WTC11 (cell line): ENCODE results near the gene MPZL3.

ENCODE experiments used
- ARID4B ChIP-seq: sonication (generic); formaldehyde crosslinking; IDR thresholded peaks from 2 replicates; pipeline ENCODE4 v1.8.0; 2023; ENCODE audit warnings: missing genetic modification reagents, mild to moderate bottlenecking, borderline replicate concordance
- CTCF ChIP-seq: fragments of 200-600 bp; IDR thresholded peaks from 2 replicates; pipeline ENCODE4 v1.8.0; 2022; ENCODE audit warnings: antibody characterized with exemption
- E2F4 ChIP-seq: sonication (generic); formaldehyde crosslinking; IDR thresholded peaks from 2 replicates; pipeline ENCODE4 v1.8.1; 2022; ENCODE audit warnings: low read depth, mild to moderate bottlenecking, moderate library complexity, missing genetic modification reagents, borderline replicate concordance
- FOXJ3 ChIP-seq: sonication (generic); formaldehyde crosslinking; IDR thresholded peaks from 2 replicates; pipeline ENCODE4 v1.9.0; 2021; ENCODE audit warnings: missing genetic modification reagents, mild to moderate bottlenecking, borderline replicate concordance
- JUN ChIP-seq: sonication (generic); formaldehyde crosslinking; IDR thresholded peaks from 2 replicates; pipeline ENCODE4 v1.8.0; 2023; ENCODE audit warnings: mild to moderate bottlenecking, missing genetic modification reagents
- PRDM15 ChIP-seq: sonication (generic); formaldehyde crosslinking; IDR thresholded peaks from 2 replicates; pipeline ENCODE4 v1.8.0; 2022; ENCODE audit warnings: missing genetic modification reagents
- SMAD3 ChIP-seq: sonication (generic); formaldehyde crosslinking; IDR thresholded peaks from 2 replicates; pipeline ENCODE4 v1.8.0; 2022; ENCODE audit warnings: missing genetic modification reagents, mild to moderate bottlenecking, borderline replicate concordance
- STAT6 ChIP-seq: sonication (generic); formaldehyde crosslinking; conservative IDR thresholded peaks from 2 replicates; pipeline ENCODE4 v1.8.1; 2023; ENCODE audit warnings: mild to moderate bottlenecking, low read depth, missing genetic modification reagents, moderate library complexity

GRCh38 chr11:118283756-118284350 is 31.7 kb upstream of the MPZL3 start:
- TF ChIP-seq CTCF: no peak
- TF ChIP-seq SMAD3 (CRISPR knock-in tag): no peak
- TF ChIP-seq JUN: no peak
- TF ChIP-seq STAT6 (CRISPR knock-in tag): no peak
- no peak for TF ChIP-seq E2F4 (CRISPR knock-in tag)
- no peak for TF ChIP-seq PRDM15
- TF ChIP-seq ARID4B (CRISPR knock-in tag): no peak
- no peak for TF ChIP-seq FOXJ3
